Stimulated activated naive B cell treated with anti-CD40 and anti-IgM and Interleukin-4, amounts not matched to agents 10 μg/mL and 1 μg/mL and 100 μg/mL, for 72 hours (primary cell): ENCODE measurements around the gene SLTM.
"Not testable (repeated sequence)": the region's sequence is repeated elsewhere in the genome, so short reads cannot be mapped to it uniquely, and the experiment has no call there.

Experiments
- ATAC-seq, 2 donors: fragments of 150-1000 bp; cut with Tn5 transposase; replicated peaks; 2 replicates each; pipeline ENCODE4 v1.10.0; 2021; ENCODE audit warnings: moderate library complexity in 1 of 2
- DNase-seq: peaks from one replicate; pipeline ENCODE4 v3.0.0; 2021
- H3K27ac Mint-ChIP-seq: one replicate; pipeline ENCODE4 v1.8.0; 2022; ENCODE audit warnings: mild to moderate bottlenecking, mixed read lengths
- H3K27me3 Mint-ChIP-seq, 2 donors: one replicate each; pipeline ENCODE4 v1.8.0; 2022; ENCODE audit warnings: mixed read lengths in 2 of 2
- H3K36me3 Mint-ChIP-seq, 2 donors: one replicate each; pipeline ENCODE4 v1.8.0; 2022; ENCODE audit warnings: mixed read lengths in 2 of 2, mild to moderate bottlenecking in 1 of 2
- H3K4me1 Mint-ChIP-seq, 2 donors: one replicate each; pipeline ENCODE4 v1.8.0; 2022; ENCODE audit warnings: mixed read lengths in 2 of 2, mild to moderate bottlenecking in 1 of 2
- H3K4me3 Mint-ChIP-seq, 2 donors: one replicate each; pipeline ENCODE4 v1.8.0; 2022; ENCODE audit warnings: mild to moderate bottlenecking in 2 of 2, mixed read lengths in 2 of 2, moderate library complexity in 1 of 2
- H3K9me3 Mint-ChIP-seq, 2 donors: one replicate each; pipeline ENCODE4 v1.8.0; 2022; ENCODE audit warnings: mixed read lengths in 2 of 2, mild to moderate bottlenecking in 1 of 2

SLTM gene

DNA sequence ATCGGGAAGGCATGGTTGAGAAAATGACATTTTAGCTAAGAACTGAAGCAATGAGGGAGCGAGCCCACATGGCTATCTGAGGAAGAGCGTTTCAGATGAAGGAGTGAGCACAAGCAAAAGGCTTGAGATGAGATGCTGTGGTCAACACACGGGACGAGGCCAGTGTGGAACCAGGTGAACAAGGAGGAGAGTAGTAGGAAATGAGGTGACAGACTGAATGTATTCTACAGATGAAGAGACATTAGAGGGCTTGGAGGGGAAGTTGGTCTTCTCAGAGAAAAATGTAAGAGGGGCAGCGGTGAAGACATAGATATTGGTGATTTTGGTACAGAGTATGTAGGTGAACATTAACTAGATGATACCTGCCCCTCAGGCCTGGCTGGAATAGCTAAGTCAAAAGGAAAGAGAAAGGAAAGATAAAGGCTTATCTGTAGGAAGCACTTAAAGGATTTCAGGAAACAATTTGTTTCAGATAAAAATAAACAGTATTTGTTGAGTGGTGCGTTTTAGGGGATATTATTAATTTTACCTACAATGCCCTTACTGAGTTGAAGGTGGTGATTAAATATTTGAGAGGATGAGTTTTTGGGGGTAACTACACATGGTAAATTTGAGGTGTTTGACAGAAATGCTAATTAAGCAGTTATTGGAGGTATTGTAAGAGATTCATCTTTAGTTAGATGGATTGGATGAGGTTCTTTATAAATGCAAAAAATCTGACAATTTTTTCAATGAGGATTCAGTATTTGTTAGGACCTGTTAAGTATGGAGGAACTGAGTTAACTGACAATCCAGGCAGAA lies 57.0 kb downstream of the SLTM start:
- DNase-seq (no peak), ATAC-seq (no peak)
- peaks cover 0 to 5% of the 10 kb centered on the region in 2 donors for H3K4me1 Mint-ChIP-seq
- peaks cover 29 to 53% of the 10 kb centered on the region in 2 donors for H3K36me3 Mint-ChIP-seq
- H3K4me3 Mint-ChIP-seq: no peak overlapping the region
- H3K9me3 Mint-ChIP-seq: no peaks in the 10 kb centered on the region
- no peak overlapping the region for H3K27ac Mint-ChIP-seq
- no peaks in the 10 kb centered on the region for H3K27me3 Mint-ChIP-seq

DNA sequence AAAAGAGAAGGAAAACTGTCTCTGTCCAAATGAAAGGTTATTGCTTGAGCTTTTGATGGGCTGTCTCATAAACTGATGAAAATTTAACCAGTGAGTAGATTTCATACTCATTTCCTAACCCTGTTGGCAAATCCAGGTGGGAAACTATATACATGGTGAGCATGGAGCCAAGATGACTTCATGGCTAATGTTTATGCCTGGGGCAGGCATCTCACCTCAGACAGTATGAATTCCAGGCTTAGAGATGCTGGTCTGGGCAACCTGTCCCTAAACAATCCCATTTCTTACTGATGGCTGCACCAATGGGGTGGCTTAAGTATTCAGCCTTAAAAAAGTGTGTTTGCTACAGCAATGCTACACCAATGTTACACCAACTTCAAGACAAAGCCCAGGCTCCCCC lies 58.1 kb downstream of the SLTM start:
- peaks cover 0 to 5% of the 10 kb centered on the region in 2 donors for H3K4me1 Mint-ChIP-seq
- H3K9me3 Mint-ChIP-seq: no peaks in the 10 kb centered on the region
- DNase-seq (no peak), ATAC-seq (no peak)
- no peak overlapping the region for H3K27ac Mint-ChIP-seq
- peaks cover 27 to 43% of the 10 kb centered on the region in 2 donors for H3K36me3 Mint-ChIP-seq
- H3K27me3 Mint-ChIP-seq: no peaks in the 10 kb centered on the region
- no peak overlapping the region for H3K4me3 Mint-ChIP-seq

DNA sequence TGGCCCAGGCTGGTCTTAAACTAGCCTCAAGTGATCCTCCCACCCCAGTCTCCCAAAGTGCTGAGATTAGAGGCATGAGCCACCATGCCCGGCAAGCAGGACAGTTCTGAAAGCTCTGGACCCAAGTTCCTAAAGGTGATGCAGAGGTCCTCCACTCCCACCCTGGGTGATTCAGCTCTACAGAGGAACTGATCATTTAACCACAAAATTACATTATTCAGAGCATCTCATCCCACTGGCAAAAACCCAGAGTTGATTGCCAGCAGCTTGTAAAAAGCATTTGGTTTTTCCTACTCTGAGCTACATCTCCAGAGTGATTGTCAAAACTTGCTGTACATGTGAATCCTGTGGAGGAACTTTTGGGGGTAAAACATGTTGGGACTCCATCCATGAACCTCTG lies 60.2 kb downstream of the SLTM start:
- H3K36me3 Mint-ChIP-seq: peaks cover 19 to 26% of the 10 kb centered on the region in 2 donors
- ATAC-seq (peak in 1 of 2 donors; percentile 39), DNase-seq (no peak)
- H3K27me3 Mint-ChIP-seq: no peaks in the 10 kb centered on the region
- no peak overlapping the region for H3K27ac Mint-ChIP-seq
- peaks cover 0 to 2% of the 10 kb centered on the region in 2 donors for H3K9me3 Mint-ChIP-seq
- H3K4me3 Mint-ChIP-seq: no peak overlapping the region
- peaks cover 0 to 5% of the 10 kb centered on the region in 2 donors for H3K4me1 Mint-ChIP-seq

DNA sequence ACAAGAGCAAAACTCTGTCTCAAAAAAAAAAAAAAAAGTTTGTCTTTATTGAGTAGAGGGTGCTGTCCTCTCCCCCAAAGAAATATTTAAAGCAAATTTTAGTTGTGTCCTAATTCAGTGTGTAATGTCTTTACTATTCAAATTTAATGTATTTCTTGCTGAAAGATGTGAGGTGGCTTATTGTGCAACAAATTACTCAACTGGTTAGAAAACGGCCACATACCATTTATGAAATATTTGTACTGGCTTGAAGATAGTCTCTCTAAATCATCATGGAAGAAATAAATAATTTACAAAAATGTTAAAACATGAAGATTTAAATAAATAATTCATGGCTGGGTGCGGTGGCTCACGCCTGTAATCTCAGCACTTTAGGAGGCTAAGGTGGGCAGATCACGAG lies 63.0 kb downstream of the SLTM start:
- no peak for DNase-seq
- H3K27me3 Mint-ChIP-seq: no peaks in the 10 kb centered on the region
- peaks cover 0 to 3% of the 10 kb centered on the region in 2 donors for H3K4me1 Mint-ChIP-seq
- H3K36me3 Mint-ChIP-seq: peaks cover 9 to 16% of the 10 kb centered on the region in 2 donors
- H3K9me3 Mint-ChIP-seq: peaks cover 0 to 2% of the 10 kb centered on the region in 2 donors
- no peak overlapping the region for H3K4me3 Mint-ChIP-seq
- no peak for ATAC-seq
- H3K27ac Mint-ChIP-seq: no peak overlapping the region

DNA sequence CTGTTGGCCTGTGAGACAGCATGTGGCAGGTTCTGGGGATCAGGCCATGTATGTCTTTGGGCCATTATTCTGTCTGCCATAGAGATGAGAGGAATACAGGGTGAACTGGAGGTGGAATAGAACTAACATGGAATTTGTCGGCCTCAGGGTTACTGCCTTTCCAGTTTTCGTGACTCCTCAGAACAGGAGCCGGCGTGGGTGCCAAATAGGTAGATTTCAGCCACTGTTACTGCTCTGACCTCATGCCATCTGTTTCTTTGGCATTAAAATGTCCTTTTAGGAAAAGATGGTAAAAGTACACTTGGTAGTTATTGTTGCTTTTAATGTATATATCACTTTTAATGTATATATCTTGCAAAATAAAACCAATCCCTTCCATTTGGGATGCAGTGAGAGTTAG lies 65.6 kb downstream of the SLTM start:
- DNase-seq: no peak
- H3K4me3 Mint-ChIP-seq: no peak overlapping the region
- H3K27me3 Mint-ChIP-seq: peaks cover 7 to 9% of the 10 kb centered on the region in 2 donors
- peaks cover 4 to 13% of the 10 kb centered on the region in 2 donors for H3K4me1 Mint-ChIP-seq
- no peak for ATAC-seq
- H3K36me3 Mint-ChIP-seq: peaks cover 6 to 14% of the 10 kb centered on the region in 2 donors
- H3K9me3 Mint-ChIP-seq: peaks cover 0 to 2% of the 10 kb centered on the region in 2 donors
- peak overlapping the region; percentile 42 for H3K27ac Mint-ChIP-seq

DNA sequence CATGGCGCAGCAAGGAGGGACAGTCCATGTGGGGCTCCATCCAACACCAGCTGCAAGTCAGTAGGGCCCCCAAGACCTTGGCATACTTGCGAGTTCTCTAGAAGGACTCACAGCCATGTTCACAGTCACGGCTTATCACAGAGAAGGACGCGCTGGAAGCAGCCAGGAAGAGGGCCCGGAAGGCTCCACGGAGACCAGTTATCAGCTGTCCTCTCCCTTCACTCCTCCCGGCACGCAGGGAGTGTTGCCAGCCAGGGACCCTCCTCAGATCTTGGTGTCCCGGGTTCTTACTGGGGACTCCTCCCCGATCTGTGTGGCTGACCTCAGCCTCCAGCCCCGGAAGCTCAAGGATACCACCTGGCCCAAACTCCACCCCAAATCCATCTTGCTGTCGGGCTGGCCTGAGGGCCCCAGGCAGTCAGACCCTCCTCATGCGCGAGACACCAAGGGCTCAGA lies 68.0 kb downstream of the SLTM start:
- Mint-ChIP-seq H3K36me3 (peaks cover 5 to 14% of the 10 kb centered on the region in 2 donors), H3K27ac (no peak overlapping the region), H3K9me3 (peaks cover 0 to 2% of the 10 kb centered on the region in 2 donors), H3K4me3 (peak overlapping the region; percentile 21 to 43), H3K27me3 (peaks cover 7 to 9% of the 10 kb centered on the region in 2 donors), H3K4me1 (peaks cover 9 to 21% of the 10 kb centered on the region in 2 donors)
- DNase-seq (no peak), ATAC-seq (peak in 1 of 2 donors; percentile 18)

DNA sequence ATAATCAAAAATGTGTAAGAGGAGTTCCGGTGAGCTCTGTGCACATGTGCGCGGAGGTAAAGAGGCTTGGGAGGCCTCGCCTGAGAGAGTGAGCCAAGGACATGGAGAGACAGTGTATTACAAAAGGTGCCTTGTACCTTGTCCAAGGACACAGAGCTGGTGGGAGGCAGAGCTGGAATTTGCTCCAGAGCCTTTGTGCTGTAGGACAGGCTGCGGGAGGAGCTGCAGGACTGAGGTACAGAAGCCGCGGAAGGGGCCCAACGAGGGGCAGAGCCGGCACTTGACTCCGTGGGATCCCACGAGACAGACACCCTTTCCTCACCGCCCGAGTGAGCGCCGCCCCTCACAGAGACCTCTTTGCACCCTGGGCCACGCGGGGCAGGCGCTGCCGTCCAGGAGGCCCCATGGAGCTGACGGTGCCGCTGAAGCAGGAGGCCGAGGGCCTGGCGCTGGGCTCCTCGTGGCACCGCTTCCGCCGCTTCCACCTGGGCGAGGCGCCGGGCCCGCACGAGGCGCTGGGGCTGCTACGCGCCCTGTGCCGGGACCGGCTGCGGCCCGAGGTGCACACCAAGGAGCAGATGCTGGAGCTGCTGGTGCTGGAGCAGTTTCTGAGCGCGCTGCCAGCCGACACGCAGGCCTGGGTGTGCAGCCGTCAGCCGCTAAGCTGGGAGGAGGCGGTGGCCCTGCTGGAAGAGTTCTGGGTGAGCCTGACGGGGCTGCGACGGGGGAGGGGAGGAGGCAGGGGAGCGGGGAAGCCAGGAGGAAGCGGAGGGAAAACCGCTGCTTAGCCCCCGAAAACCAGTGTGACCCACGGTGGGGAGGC lies 68.7 kb downstream of the SLTM start:
- Mint-ChIP-seq H3K36me3 (peaks cover 5 to 14% of the 10 kb centered on the region in 2 donors), H3K4me3 (peak overlapping the region; percentile 43 to 55), H3K27ac (peak overlapping the region; percentile 57), H3K4me1 (peaks cover 9 to 21% of the 10 kb centered on the region in 2 donors), H3K27me3 (peaks cover 7 to 9% of the 10 kb centered on the region in 2 donors), H3K9me3 (peaks cover 0 to 2% of the 10 kb centered on the region in 2 donors)
- ATAC-seq (peak; percentile 60 to 70), DNase-seq (no peak)

DNA sequence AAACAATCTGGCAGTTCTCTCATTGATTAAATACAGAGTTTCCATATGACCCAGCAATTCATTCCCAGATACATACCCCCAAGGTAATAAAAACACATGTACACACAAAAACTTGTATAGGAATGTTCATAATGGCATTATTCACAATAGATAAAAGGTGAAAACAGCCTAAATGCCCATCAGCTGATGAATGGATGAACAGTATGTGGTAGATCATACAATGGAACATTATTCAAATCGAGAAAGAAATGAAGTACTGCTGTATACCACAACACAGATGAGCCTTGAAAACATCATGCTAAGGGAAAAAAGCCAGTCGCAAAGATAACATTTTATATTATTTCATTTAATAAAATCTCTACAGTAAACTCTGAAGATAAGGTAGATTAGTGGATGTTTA lies 71.2 kb downstream of the SLTM start:
- ATAC-seq (no peak), DNase-seq (no peak)
- H3K9me3 Mint-ChIP-seq: no peaks in the 10 kb centered on the region

DNA sequence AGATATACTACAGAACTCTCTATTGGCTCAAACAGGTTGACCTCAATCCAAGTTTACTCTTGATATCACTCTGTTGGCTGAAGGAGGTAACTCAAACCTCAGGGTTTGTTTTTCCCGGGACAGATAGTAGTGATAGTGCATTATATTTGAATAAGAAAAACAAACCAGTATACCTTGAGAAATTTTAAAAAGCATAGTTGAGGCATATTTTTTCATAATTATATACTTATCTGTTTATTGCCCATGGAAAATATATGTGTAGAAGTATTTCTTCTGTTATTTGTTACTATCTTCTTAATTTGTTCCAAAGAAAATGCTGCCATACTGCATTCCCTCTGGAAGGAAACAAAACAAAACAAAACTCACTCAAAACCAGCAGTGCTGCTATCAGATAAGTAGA lies 76.9 kb downstream of the SLTM start:
- not testable (repeated sequence) for H3K9me3 Mint-ChIP-seq, H3K4me1 Mint-ChIP-seq, ATAC-seq, H3K27me3 Mint-ChIP-seq, H3K4me3 Mint-ChIP-seq, DNase-seq, H3K27ac Mint-ChIP-seq
- H3K36me3 Mint-ChIP-seq: peaks cover 1 to 19% of the 10 kb centered on the region in 2 donors

More for the DNA sequence above, 71.2 kb downstream of the SLTM start:
- Mint-ChIP-seq H3K4me3 (no peak overlapping the region), H3K36me3 (peaks cover 0 to 9% of the 10 kb centered on the region in 2 donors), H3K27ac (no peak overlapping the region), H3K27me3 (peaks cover 7 to 9% of the 10 kb centered on the region in 2 donors), H3K4me1 (peaks cover 7 to 21% of the 10 kb centered on the region in 2 donors)

DNA sequence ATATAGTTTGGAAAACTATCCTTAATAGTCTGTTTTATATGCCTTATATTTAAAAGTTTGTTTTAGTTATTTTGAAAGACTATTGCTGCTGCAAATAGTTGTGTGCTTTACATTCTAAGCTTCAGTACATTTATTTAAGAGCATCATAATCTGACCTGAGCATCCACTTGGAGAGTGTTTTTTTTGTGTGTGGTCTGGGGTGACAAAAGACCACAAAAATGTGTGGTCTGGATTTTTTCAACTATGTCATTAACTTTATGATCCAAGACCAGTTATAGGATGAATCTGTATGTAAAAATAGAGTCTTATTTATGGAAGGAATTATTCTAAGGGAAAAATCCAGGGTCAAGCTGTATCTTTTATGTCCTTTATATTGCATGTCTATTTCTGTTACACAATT lies 77.4 kb downstream of the SLTM start:
- H3K27me3 Mint-ChIP-seq: no peaks in the 10 kb centered on the region
- H3K36me3 Mint-ChIP-seq: peaks cover 1 to 19% of the 10 kb centered on the region in 2 donors
- H3K27ac Mint-ChIP-seq: no peak overlapping the region
- ATAC-seq: no peak
- DNase-seq: no peak
- H3K9me3 Mint-ChIP-seq: no peaks in the 10 kb centered on the region
- no peak overlapping the region for H3K4me3 Mint-ChIP-seq
- H3K4me1 Mint-ChIP-seq: no peaks in the 10 kb centered on the region

DNA sequence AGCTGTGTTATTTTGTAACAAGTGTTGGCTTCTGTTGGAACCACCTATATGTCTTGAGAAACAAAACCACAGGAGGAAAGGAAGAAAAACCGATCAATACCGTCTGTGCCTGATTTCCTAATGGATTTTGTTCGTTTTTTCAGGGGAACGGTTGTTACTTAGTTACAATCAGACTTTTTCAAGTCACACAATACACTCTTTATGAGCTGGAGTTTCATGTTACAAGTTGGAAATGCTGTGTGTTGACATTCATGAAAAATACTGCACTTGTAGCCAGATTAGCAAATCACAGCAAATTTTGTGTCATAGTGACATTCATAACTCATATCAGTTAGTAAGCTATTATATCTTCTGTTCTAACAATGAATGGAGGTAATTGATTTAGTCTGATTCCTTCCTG lies 78.9 kb downstream of the SLTM start:
- H3K27ac Mint-ChIP-seq: no peak overlapping the region
- H3K36me3 Mint-ChIP-seq: peaks cover 6 to 23% of the 10 kb centered on the region in 2 donors
- H3K9me3 Mint-ChIP-seq: no peaks in the 10 kb centered on the region
- ATAC-seq (no peak), DNase-seq (no peak)
- no peaks in the 10 kb centered on the region for H3K27me3 Mint-ChIP-seq
- H3K4me3 Mint-ChIP-seq: no peak overlapping the region
- H3K4me1 Mint-ChIP-seq: no peaks in the 10 kb centered on the region

DNA sequence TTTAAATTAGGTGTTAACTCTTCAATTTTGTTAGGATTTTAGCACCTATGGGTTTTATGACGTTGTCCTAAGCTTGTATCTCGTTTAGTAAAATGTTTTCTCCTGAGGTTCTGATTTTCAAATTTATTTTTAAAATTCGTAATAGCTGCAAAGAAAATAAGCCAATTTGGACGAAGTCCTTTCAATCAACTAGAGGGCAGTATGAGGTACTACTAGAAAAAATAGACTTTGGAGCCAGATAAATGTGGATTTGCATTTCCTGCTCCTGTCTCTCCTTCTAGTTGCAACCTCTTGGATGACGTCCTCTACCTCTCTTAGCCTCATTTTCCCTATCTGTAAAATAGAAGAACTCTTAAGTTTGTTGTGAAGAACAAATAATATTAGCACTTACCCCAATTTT lies 81.1 kb downstream of the SLTM start:
- no peak overlapping the region for H3K4me3 Mint-ChIP-seq
- H3K4me1 Mint-ChIP-seq: no peaks in the 10 kb centered on the region
- H3K9me3 Mint-ChIP-seq: no peaks in the 10 kb centered on the region
- no peaks in the 10 kb centered on the region for H3K27me3 Mint-ChIP-seq
- H3K36me3 Mint-ChIP-seq: peaks cover 23 to 42% of the 10 kb centered on the region in 2 donors
- no peak for DNase-seq
- ATAC-seq: no peak
- H3K27ac Mint-ChIP-seq: no peak overlapping the region

DNA sequence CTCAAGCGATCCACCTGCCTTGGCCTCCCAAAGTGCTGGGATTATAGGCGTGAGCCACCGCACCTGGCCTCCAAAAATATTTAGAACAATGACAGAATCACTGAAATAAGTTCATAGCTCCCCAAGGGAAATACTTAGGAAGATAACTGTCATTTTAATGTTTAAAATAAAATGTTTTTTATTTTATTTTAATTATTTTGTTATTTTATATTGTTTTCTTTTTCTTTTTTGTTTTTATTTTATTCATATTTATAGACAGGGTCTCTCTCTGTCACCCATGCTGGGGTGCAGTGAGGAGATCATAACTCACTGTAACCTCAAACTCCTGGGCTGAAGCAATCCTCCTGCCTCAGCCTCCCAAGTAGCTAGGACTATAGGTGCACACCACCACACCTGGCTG lies 82.3 kb downstream of the SLTM start:
- not testable (repeated sequence) for H3K9me3 Mint-ChIP-seq, DNase-seq, H3K27me3 Mint-ChIP-seq, ATAC-seq, H3K4me1 Mint-ChIP-seq, H3K4me3 Mint-ChIP-seq
- Mint-ChIP-seq H3K36me3 (peaks cover 24 to 43% of the 10 kb centered on the region in 2 donors), H3K27ac (peak overlapping the region; percentile 37)

DNA sequence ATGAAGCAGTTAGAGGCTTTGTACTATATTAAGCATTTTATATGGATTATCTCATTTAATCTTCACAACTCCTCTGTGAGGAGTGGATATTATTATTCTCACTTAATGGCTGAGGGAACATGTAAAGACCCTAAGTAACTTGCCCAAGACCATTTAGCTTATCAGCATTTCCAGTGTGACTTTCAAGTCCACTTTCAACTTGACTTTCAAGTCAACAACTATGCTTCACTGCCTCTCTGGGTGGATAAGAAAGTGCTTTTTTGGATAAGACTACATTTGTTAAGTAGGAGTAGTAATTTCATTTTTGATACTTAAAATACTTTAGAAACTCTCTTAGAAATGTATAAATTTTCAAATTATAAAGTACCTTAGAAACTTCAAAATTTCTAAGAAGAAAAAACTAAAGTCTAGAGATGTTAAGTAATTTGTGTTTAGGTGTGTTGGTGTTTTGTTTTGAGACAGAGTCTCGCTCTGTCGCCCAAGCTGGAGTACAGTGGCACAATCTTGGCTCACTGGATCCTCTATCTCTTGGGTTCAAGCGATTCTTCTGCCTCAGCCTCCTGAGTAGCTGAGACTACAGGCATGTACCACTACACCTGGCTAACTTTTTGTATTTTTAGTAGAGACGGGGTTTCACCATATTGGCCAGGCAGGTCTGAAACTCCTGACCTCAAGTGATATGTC lies 90.6 kb downstream of the SLTM start:
- no peak overlapping the region for H3K4me3 Mint-ChIP-seq
- peaks cover 14 to 17% of the 10 kb centered on the region in 2 donors for H3K36me3 Mint-ChIP-seq
- no peaks in the 10 kb centered on the region for H3K27me3 Mint-ChIP-seq
- no peak overlapping the region for H3K27ac Mint-ChIP-seq
- peaks cover 7 to 11% of the 10 kb centered on the region in 2 donors for H3K4me1 Mint-ChIP-seq
- DNase-seq: no peak
- no peaks in the 10 kb centered on the region for H3K9me3 Mint-ChIP-seq
- ATAC-seq: peak in 1 of 2 donors; percentile 59
